GM12875 (cell line): Measurements from ENCODE around the gene GFPT2.

ENCODE experiments used
- H3K4me3 ChIP-seq: one replicate; pipeline ENCODE4 v1.5.1; 2011; ENCODE audit warnings: low read depth, low read length, control low read depth
- TF ChIP-seq, protein P1 (sequence below): IDR thresholded peaks from 2 replicates; pipeline ENCODE4 v1.5.1; 2011; ENCODE audit warnings: low read depth, mild to moderate bottlenecking, control low read depth, inconsistent platforms, low read length, moderate library complexity, borderline replicate concordance; ENCODE audit not compliant: insufficient read depth

Gene GFPT2

GRCh38 chr5:180353048-180353979 is at the start of gene GFPT2:
Gene GFPT2 (minus strand): TSS chr5:180353336. CDS start chr5:180353217, 119 bp downstream.
- TF ChIP-seq, protein P1, sequence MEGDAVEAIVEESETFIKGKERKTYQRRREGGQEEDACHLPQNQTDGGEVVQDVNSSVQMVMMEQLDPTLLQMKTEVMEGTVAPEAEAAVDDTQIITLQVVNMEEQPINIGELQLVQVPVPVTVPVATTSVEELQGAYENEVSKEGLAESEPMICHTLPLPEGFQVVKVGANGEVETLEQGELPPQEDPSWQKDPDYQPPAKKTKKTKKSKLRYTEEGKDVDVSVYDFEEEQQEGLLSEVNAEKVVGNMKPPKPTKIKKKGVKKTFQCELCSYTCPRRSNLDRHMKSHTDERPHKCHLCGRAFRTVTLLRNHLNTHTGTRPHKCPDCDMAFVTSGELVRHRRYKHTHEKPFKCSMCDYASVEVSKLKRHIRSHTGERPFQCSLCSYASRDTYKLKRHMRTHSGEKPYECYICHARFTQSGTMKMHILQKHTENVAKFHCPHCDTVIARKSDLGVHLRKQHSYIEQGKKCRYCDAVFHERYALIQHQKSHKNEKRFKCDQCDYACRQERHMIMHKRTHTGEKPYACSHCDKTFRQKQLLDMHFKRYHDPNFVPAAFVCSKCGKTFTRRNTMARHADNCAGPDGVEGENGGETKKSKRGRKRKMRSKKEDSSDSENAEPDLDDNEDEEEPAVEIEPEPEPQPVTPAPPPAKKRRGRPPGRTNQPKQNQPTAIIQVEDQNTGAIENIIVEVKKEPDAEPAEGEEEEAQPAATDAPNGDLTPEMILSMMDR, result no peak
- H3K4me3 ChIP-seq, result peak within 1 kb of the TSS; percentile 16

DNA sequence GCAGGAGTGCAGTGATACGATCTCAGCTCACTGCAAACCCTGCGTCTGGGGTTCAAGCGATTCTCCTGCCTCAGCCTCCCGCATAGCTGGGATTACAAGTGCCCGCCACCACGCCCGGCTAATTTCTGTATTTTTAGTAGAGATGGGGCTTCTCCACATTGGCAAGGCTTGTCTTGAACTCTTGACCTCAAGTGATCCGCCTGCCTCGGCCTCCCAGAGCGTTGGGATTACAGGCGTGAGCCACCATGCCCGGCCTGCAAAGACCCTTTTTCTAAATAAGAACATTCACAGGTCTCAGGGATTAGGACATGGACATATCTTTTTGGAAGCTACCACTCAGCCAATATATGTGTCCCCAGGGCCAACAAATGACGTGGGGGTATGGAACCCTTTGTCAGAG is 49.6 kb upstream of the GFPT2 start:
- TF ChIP-seq, protein P1, result no peak
- H3K4me3 ChIP-seq, result no peak overlapping the region

DNA sequence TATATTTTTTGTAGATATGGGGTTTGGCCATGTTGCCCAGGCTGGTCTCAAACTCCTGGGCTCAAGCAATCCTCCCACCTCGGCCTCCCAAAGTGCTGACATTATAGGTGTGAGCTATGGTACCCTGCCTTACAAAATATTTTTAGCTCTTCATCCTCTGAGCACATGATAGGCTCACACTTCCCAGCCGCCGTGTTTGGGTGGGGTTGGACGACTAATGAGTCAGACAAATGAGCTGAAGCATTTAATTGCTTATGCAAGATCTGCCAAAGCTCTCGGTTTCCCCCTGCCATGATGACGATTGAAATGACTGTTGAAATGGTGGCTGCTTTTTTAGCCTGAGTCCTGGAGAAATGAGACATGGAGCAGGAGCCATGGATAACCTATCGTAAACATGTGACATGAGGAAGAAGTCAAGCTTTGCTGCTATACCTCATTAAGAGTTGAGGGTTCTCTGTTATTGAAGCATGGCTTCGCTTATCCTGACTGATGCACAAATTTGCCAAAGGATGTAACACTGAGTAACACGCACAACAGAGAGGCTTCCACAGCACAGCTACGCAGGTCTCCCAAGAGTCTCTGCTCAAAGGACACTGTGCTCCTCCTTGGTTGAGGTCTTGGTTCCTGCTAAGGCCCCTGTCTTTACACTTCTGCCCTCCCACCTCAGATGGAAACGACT is 48.2 kb upstream of the GFPT2 start:
- TF ChIP-seq, protein P1, result no peak

GRCh38 chr5:180400416-180400815 is 47.3 kb upstream of the GFPT2 start:
- no peak overlapping the region for H3K4me3 ChIP-seq
- TF ChIP-seq, protein P1, result no peak

More for the DNA sequence above, 48.2 kb upstream of the GFPT2 start:
- no peak overlapping the region for H3K4me3 ChIP-seq

- TF ChIP-seq, protein P1, result no peak
Observed at GRCh38 chr5:180399401-180400215, 46.5 kb upstream of the GFPT2 start.

DNA sequence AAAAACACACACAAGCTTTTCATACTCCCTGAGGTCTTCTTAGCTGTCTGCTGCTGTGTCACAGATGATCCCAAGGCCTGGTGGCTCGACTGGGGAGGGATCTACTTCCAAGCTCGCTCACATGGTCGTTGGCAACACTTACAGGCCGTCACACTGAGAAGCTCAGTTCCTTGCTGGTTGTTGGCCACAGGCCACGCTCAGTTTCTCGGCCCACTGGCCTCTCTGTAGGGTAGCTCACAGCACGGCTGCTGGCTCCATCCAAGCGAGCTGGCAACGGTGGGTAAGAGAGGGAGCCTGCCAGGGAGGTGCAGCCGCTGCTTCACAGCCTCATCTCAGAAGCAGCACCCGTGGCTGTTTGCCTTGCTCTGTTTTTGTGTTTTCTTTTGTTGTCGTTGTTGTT is 43.8 kb upstream of the GFPT2 start:
- no peak overlapping the region for H3K4me3 ChIP-seq
- TF ChIP-seq, protein P1, result no peak

More at GRCh38 chr5:180399401-180400215, 46.5 kb upstream of the GFPT2 start:
- H3K4me3 ChIP-seq, result no peak overlapping the region
